Fibroblast of pulmonary artery (primary cell): ENCODE results near the gene MARK1.

Experiments
- DNase-seq: peaks from one replicate; pipeline ENCODE4 v3.0.0-alpha.2; 2010; ENCODE audit warnings: low read depth
- H3K4me3 ChIP-seq: replicated peaks from 2 replicates; pipeline ENCODE4 v1.5.1; 2011; ENCODE audit warnings: low read depth, mild to moderate bottlenecking, control low read depth, low read length, moderate library complexity
- TF ChIP-seq, protein P1 (sequence below): IDR thresholded peaks from 2 replicates; pipeline ENCODE4 v1.5.1; 2011; ENCODE audit warnings: mild to moderate bottlenecking, control low read depth, low read length, inconsistent platforms; ENCODE audit errors: missing control alignments

The MARK1 gene

DNA sequence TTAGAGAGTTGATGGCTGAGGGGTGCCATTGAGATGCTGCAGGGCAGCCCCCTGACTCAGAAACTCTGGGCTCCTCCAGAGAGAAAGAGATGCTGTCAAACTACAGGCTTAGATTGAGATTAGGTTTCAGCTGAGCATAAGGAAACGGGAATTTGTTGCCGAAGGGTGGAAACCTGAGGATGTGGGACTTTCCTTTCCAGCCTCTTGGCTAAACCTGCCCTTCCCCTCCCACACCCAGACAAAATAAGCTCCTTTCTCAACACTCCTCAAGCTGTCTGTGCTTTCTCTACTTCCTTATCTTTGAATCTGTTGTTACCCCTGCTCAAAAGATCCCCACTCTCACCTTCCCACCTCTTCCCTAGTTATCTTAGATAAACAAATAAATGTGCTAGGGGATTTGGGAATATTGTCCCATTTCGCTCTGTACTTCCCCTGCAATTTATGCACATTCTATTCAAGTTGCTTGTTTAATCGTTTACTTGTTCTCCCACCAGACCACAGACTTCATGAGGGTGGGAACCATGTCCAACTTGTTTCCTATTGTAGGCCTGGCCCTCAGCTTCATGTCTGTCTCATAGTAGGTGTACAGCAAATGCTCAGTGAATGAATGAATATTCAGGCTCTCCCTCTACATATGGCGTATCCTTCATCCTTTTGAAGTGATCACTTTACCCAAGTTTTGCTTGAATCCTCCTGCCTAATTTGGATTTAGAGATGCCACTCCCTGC, 30.6 kb upstream of the MARK1 start:
- TF ChIP-seq, protein P1, sequence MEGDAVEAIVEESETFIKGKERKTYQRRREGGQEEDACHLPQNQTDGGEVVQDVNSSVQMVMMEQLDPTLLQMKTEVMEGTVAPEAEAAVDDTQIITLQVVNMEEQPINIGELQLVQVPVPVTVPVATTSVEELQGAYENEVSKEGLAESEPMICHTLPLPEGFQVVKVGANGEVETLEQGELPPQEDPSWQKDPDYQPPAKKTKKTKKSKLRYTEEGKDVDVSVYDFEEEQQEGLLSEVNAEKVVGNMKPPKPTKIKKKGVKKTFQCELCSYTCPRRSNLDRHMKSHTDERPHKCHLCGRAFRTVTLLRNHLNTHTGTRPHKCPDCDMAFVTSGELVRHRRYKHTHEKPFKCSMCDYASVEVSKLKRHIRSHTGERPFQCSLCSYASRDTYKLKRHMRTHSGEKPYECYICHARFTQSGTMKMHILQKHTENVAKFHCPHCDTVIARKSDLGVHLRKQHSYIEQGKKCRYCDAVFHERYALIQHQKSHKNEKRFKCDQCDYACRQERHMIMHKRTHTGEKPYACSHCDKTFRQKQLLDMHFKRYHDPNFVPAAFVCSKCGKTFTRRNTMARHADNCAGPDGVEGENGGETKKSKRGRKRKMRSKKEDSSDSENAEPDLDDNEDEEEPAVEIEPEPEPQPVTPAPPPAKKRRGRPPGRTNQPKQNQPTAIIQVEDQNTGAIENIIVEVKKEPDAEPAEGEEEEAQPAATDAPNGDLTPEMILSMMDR, result no peak
- no peak for DNase-seq
- H3K4me3 ChIP-seq, result no peak overlapping the region

DNA sequence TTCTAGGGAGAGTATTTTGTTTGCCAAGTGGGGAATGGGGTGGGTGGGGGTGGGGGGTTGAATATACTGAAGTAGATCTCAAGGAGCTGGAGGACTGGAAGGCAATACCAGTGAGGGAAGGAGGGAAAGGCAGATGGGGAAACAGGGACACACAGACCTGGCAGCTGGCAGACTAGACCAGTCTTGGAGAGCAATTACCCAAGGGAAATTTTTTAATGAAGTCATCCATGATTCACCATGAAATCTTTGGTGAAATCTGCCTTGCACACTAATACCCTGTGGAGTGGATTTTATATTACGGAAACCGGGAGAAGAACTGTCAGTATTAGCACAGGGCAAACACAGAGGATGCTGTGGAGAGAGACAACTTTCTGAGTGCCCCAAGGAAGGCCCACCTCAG, 29.7 kb upstream of the MARK1 start:
- no peak for DNase-seq
- H3K4me3 ChIP-seq, result no peak overlapping the region
- TF ChIP-seq, protein P1, result no peak

DNA sequence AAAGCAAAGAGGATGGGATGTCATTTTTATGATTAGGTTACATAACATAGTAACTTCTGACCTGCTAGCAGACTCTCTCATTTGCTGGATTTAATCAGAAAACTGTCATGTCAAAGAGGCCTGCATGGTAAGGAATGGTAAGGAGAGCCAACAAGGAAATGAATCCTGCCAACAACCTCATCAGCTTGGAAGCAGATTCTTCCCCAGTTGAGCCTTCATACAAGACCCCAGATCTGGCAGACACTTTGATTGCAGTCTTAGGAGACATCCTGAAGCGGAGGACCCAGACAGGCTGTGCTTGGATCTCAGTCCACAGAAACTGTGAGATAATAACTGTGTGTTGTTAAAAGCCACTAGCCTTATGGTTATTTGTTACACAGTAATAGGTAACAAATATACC, 27.6 kb upstream of the MARK1 start:
- TF ChIP-seq, protein P1, result no peak
- H3K4me3 ChIP-seq, result no peak overlapping the region
- DNase-seq, result no peak

DNA sequence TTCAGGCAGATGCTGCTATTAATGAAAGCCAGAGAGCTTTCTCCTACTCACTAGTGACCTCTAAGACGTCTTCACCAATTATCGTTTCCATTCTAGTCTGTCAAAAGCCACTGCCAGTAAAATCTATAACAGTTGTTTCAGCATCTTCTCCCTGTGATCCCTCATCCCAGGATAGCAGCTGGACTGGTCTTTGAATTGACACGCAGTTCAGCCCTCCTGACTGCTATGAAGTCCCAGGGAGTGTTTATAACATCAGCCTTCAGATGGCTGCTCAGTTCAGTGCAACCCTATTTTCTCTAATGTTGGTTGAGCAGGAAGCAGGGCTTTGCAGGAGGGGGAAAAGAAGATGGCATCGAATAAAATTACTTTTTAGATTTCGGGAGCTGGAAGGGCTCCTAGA, 23.6 kb upstream of the MARK1 start:
- DNase-seq, result no peak
- no peak overlapping the region for H3K4me3 ChIP-seq
- TF ChIP-seq, protein P1, result no peak

DNA sequence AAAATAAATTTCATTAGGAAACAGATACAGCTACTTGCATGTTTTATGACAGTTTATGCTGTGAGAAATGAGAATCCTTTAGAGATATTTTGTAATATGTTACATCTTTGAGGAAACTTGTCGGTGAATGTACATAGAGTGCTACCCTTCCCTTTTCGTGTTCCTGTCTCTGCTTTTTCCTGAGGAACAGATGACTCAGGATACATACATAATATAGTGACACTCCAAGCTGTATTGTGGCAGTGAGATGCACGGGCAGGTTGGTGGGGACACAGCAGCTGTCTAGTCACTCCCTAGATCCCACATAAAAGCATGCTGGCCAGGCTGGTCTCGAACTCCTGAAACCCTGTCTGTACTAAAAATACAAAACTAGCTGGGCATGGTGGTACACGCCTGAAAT, 20.9 kb upstream of the MARK1 start:
- no peak overlapping the region for H3K4me3 ChIP-seq
- TF ChIP-seq, protein P1, result no peak

DNA sequence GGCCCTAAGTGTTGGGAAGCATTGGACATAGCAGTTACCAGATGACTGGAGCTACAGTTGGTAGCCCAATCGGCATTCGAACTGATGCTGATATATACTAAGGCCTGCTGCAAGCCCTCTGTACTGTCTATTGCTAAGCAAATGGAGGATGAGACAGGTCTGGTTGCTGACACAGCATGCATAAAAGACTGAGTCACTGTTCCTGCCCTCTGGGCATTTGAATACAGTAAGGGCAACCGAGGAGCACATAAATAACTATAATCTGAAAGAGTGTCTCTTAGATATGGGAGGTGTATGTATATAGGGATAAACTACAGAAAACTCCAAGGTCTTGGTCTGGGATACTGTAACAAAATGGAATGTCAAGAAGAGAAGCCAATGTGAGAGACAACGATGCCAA, 16.8 kb upstream of the MARK1 start:
- no peak overlapping the region for H3K4me3 ChIP-seq
- TF ChIP-seq, protein P1, result no peak
- DNase-seq, result no peak

More for the DNA sequence above, 20.9 kb upstream of the MARK1 start:
- no peak for DNase-seq

DNA sequence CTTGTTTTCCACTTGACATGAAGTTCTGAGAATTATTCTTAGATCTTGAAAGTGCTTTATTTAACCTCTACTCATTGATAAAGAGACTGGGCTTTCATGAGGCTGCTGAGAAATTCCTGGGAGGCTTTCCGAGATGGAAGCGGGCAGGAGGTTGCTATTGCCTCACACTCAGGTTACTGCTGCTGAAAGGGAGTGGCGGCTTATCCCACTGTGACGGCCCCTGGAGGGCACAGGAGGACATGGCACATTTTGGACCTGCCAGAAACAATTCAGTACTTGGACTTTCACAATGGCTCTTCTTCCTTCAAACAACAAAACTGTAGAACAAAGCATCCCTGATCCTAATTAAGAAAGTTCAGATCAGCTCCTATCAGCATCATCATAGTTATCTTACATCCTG, 16.2 kb upstream of the MARK1 start:
- TF ChIP-seq, protein P1, result no peak
- no peak overlapping the region for H3K4me3 ChIP-seq

More for the DNA sequence above, 16.2 kb upstream of the MARK1 start:
- DNase-seq, result peak; percentile 2
